HG02884 (cell line): ENCODE results near the gene GPR141.

Experiments
- ATAC-seq: cut with Tn5 transposase; IDR thresholded peaks from one replicate; pipeline ENCODE4 v1.9.1; 2021; ENCODE audit warnings: mild to moderate bottlenecking, moderate library complexity; ENCODE audit not compliant: unreplicated experiment

The GPR141 gene

GRCh38 chr7:37781156-37781555, 97.6 kb downstream of the GPR141 start:
- ATAC-seq: no peak

DNA sequence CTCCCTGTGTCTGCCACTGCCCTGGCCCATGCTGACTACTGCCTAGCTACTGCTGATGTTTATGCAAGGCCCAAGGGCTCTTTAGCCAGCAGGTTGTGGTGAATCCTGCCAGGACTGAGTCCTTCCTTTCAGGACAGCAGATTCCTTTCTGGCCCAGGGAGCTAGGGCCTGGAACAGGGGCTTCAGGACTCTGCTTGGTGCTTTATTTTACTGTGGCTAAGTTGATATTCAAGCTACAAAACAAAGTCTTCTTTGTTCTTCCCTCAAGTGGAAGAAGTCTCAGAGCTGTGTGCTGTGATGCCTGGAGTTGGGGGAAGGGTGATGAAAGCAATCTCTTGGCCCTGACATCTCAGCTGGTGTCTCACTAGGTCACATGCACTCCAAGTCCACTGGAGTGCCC, 98.6 kb downstream of the GPR141 start:
- ATAC-seq: no peak

- peak; percentile 29 for ATAC-seq
Measured at GRCh38 chr7:37784015-37784414, 100.4 kb downstream of the GPR141 start.

- ATAC-seq: peak; percentile 87
Measured at GRCh38 chr7:37786741-37787569, 103.4 kb downstream of the GPR141 start.
